GM21528 (cell line): Measurements from ENCODE around the gene TNFSF10.

Experiments
- ATAC-seq: cut with Tn5 transposase; IDR thresholded peaks from one replicate; pipeline ENCODE4 v1.9.1; 2021; ENCODE audit warnings: mild to moderate bottlenecking, moderate library complexity; ENCODE audit not compliant: unreplicated experiment, low FRiP score

Gene TNFSF10

GRCh38 chr3:172518929-172519640 is 4.1 kb downstream of the TNFSF10 start:
- no peak for ATAC-seq

- no peak for ATAC-seq
Measured at GRCh38 chr3:172517859-172518466, 5.3 kb downstream of the TNFSF10 start.

GRCh38 chr3:172516318-172517214 is 6.7 kb downstream of the TNFSF10 start:
- ATAC-seq = no peak

- no peak for ATAC-seq
Measured at GRCh38 chr3:172515130-172515918, 7.9 kb downstream of the TNFSF10 start.

- no peak for ATAC-seq
Measured at GRCh38 chr3:172514678-172515077, 8.6 kb downstream of the TNFSF10 start.

- no peak for ATAC-seq
Measured at GRCh38 chr3:172513488-172513887, 9.7 kb downstream of the TNFSF10 start.

- peak; percentile 76 for ATAC-seq
Measured at GRCh38 chr3:172511783-172512762, 11.2 kb downstream of the TNFSF10 start.

GRCh38 chr3:172506094-172506493 is 17.1 kb downstream of the TNFSF10 start:
- ATAC-seq = no peak

GRCh38 chr3:172501540-172501939 is 21.7 kb downstream of the TNFSF10 start:
- no peak for ATAC-seq

GRCh38 chr3:172490198-172490669 is 33.0 kb downstream of the TNFSF10 start:
- ATAC-seq = peak; percentile 74

GRCh38 chr3:172478116-172478515 is 45.1 kb downstream of the TNFSF10 start:
- peak; percentile 42 for ATAC-seq

GRCh38 chr3:172476347-172476746 is 46.9 kb downstream of the TNFSF10 start:
- no peak for ATAC-seq

GRCh38 chr3:172475703-172476102 is 47.5 kb downstream of the TNFSF10 start:
- ATAC-seq = no peak

GRCh38 chr3:172471903-172472302 is 51.3 kb downstream of the TNFSF10 start:
- no peak for ATAC-seq

- no peak for ATAC-seq
Measured at GRCh38 chr3:172470588-172470987, 52.6 kb downstream of the TNFSF10 start.

- no peak for ATAC-seq
Measured at GRCh38 chr3:172467170-172467824, 55.9 kb downstream of the TNFSF10 start.

- ATAC-seq = no peak
Measured at GRCh38 chr3:172466553-172467130, 56.6 kb downstream of the TNFSF10 start.

- no peak for ATAC-seq
Measured at GRCh38 chr3:172465281-172465680, 57.9 kb downstream of the TNFSF10 start.
